HG03135 (cell line): ENCODE data around the gene USP26.
"Not testable (repeated sequence)": the region's sequence is repeated elsewhere in the genome, so short reads cannot be mapped to it uniquely, and the experiment has no call there.

Experiments used
- ATAC-seq: cut with Tn5 transposase; IDR thresholded peaks from one replicate; pipeline ENCODE4 v1.9.1; 2021; ENCODE audit warnings: mild to moderate bottlenecking, moderate library complexity; ENCODE audit not compliant: unreplicated experiment

USP26 gene, protein sequence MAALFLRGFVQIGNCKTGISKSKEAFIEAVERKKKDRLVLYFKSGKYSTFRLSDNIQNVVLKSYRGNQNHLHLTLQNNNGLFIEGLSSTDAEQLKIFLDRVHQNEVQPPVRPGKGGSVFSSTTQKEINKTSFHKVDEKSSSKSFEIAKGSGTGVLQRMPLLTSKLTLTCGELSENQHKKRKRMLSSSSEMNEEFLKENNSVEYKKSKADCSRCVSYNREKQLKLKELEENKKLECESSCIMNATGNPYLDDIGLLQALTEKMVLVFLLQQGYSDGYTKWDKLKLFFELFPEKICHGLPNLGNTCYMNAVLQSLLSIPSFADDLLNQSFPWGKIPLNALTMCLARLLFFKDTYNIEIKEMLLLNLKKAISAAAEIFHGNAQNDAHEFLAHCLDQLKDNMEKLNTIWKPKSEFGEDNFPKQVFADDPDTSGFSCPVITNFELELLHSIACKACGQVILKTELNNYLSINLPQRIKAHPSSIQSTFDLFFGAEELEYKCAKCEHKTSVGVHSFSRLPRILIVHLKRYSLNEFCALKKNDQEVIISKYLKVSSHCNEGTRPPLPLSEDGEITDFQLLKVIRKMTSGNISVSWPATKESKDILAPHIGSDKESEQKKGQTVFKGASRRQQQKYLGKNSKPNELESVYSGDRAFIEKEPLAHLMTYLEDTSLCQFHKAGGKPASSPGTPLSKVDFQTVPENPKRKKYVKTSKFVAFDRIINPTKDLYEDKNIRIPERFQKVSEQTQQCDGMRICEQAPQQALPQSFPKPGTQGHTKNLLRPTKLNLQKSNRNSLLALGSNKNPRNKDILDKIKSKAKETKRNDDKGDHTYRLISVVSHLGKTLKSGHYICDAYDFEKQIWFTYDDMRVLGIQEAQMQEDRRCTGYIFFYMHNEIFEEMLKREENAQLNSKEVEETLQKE

DNA sequence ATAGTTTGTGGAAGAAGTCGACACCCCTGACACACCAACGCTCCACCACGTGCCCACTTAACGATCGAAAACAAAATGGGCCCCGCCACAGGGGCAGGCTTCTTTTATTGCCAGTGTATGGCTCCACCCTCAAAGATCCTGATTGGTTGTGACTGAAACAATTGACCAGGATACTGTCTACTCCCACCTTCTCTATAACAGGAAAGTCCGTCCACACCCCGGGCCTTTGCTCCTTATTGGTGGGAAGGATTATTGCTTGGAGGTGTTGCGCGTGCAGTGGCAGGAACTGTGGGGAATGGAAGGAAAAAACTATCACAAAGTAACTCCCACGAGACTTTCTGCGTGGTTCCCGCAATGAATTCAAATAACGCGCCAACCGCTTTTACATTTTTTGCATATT, at the start of gene USP26:
Gene USP26, minus strand, starts transcription at position 79 of the 400 bp plus-strand sequence. CDS start 68,889 bp downstream, outside the sequence.
- ATAC-seq = no peak

DNA sequence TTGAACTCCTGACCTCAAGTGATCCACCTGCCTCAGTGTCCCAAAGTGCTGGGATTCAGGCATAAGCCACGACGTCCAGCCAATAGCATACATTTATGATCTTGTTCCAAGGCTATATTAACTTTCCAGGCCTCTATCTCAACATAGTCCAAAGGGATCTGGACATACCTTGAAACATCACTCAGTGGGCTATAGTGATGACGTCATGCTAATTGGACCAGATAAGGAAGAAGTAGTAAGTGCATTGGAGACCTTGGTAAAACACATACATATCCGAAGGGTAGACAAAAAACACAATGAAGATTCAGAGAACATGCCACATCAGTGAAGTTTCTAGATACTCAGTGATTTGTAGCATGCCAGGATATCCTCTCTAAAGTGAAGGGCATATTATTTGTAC, 37.4 kb upstream of the USP26 start:
- ATAC-seq = no peak

DNA sequence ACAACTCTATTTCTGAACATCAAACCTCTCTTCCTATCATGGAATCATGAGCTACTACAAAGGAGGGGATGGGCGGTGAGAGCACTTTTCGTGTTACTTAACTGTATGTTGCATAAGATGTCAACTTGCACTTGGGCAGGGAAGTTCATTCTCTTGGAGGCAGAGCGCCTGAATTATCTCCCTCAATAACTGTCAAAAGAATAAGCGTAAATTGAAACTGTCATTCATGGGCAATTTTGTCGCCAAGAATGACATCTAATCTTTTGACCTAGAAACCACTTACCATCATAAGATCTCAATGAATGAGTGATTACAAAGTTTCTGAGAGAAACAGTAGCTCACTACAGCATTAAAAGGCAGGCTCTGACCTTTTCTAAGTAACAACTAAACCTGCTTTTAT, 23.5 kb upstream of the USP26 start:
- no peak for ATAC-seq

DNA sequence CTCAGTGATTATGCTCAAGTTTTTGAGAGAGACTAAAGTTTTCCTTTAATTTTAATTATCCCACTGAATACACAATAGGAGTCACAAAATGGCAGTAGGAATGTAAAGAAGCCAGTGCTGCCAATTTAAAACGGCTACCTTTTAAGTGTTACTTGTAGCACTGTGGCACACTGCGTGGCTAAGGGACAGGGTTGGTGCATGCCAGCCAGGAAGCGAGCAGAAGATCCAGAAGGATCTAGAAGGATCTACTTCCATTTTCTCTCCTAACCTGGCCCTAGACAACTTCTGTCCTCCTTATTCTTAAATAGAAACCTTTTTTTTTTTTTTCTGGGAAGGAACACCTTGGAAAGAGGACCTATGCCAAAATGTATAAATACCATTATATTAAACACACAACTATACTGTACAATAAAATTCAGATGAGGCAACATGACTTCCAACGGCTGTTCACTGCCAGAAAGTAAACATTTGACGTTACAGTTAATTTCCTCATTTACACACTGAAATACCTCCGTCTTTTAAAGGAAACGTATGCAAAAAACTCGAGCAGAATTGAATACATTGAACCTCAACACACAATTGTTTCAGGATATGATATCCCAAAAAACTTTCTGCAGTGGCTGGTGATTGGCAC, 2.7 kb downstream of the USP26 start:
- no peak for ATAC-seq

DNA sequence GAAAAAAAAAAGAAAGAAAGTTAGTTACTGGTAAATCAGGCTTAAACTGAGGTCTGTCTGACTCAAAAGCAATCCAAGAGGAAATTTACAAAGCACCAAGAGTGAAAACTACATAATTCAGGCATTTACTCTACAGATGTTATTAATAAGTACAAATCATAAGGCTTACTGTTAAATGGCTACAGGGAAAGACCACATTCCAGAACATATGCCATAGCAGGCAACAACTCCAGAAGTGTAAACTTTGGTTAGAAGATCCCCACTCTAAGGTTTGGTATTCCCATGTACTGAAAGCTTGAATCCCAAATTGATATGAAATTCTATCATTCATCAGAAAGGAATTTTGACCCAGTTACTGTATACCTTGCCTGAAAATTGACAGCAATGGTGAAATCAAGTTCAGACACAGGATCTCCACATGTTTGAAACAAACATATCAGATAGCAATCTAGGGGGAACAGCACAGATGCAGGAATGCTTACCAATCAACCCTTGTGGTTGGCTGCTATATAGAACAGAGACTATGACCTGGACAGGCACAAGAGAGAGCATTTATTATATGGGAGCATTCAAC, 6.6 kb downstream of the USP26 start:
- no peak for ATAC-seq

DNA sequence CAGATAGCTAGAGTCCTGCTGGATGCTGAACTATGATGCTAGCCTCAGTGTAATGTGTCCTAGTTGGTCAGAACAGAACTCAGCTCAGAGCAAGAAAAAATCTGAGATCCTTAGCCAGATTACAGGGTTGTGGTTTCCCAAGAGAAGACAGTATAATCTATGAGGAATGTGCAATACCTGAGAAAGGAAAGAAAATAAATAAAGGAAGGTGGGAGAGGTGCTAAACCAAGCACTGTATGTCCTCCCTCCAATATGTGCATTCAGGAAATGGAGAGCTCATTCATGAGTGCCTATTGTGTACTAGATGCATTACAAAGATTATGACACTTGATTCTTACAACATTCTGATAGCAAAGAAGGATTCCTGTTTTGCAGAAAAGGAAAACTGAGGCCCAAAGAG, 7.5 kb downstream of the USP26 start:
- ATAC-seq = no peak

DNA sequence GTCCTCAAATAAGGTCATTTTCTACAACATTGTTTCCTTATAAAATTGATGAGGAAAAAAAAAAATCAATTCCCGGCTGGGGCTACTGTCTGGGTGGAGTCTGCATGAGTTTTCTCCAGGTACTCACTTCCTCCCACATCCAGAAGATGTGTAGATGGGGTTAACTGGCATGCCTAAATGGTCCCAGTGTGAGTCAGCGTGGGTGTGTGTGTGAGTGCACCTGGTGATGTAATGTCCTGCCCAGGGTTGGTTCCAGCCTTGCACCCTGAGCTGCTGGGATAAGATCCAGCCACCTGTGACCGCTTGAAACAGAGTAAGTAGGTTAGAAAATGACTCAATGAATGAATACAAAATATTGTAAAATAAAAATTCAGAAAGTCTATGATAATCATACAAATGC, 11.1 kb downstream of the USP26 start:
- ATAC-seq = no peak

DNA sequence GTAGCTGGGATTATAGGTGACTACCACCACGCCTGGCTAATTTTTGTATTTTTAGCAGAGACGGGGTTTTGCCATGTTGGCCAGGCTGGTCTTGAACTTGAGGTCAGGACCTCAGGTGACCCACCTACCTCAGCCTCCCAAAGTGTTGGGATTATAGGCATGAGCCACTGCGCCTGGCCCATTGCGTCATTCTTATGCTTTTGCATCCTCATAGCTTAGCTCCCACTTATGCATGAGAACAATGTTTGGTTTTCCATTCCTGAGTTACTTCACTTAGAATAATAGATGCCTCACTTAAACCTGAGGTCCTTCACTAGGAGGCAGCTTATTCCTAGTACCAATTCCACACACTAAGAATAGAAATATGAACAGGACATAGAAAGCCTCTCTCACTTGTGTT, 11.9 kb downstream of the USP26 start:
- ATAC-seq = not testable (repeated sequence)

DNA sequence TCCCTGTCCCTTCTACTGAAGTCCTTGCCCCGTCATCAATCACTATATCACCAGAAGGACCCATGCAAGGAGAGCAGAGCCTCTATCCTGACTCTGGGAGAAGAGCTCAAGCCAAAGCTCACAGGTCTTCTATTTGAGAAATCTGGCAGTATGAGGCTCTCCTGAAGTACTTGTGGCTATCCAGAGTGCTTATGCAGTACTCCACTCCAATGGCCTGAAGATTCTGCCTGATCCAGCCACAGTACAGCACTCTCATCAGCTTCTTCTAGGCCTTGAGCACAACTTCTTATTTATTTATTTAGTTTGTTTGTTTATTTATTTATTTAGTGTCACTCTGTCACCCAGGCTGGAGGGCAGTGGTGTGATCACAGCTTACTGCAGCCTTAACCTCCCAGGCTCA, 13.0 kb downstream of the USP26 start:
- ATAC-seq = no peak

DNA sequence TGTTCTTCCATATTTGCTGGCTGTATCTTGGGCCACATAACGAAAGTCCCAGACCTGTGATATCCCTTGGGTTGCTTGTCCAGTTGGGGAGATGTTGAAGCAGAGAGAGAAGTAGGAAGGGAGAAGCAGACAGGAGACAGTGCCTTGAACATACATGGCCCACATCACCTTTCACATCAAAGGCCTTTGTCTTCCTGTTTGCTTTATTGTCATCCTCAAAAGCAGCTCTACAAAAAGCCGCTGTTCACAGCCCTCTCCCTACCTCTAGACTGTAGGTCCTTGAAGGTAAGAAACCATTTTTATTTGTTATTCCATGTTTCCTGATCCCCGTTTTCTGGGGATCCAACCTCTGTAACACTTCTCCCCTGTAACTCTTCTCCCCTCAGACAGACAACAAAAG, 14.9 kb downstream of the USP26 start:
- no peak for ATAC-seq

DNA sequence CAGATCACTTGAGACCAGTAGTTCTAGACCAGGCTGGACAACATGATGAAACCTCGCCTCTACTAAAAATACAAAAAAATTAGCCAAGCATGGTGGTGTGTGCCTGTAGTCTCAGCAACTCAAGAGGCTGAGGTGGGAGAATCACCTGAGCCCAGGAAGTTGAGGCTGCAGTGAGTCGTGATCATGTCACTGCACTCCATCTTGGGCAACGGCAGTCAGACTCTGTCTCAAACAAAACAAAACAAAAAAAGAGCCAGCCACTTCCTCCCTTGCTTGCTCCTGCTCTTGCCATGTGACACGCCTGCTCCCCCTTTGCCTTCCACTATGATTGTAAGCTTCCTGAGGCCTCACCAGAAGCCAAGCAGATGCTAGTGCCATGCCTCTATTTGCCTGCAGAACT, 19.1 kb downstream of the USP26 start:
- not testable (repeated sequence) for ATAC-seq

DNA sequence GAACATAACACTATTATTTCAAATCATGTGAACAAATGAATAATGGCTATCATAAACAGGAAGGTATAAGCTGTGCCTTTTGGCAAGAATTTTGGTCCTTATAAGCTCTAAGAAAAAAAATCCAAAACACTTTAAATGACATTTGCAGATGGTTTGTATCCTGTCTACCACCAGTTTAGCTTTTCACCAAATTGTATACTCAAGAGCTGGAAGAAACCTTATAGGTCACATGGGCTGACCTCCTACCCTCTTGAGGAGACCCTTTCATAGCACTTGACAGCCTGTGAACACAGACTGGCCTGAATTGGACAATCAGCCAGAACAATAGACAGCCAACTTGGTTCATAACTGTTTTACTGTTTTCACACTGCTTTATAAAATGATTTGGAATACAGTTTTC, 24.3 kb downstream of the USP26 start:
- ATAC-seq = no peak

DNA sequence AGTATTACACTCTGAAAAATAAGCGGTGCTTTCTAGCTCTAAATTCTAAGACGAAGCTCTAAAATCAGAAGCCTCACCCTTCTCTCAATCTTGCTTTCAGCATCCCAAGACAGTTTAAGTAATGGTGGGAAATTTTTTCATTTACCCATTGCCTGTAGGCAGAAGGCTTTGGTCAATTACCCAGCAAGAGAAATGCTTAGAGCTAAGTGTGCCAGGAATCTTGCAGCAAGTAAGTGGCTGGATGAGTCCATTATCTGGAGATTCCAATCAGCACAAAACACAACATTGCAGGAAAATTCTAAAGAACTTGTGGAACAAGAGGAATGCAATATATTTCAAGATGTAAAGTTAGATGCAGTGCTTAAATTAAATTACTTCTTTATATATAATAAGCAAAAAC, 28.4 kb downstream of the USP26 start:
- ATAC-seq = no peak

DNA sequence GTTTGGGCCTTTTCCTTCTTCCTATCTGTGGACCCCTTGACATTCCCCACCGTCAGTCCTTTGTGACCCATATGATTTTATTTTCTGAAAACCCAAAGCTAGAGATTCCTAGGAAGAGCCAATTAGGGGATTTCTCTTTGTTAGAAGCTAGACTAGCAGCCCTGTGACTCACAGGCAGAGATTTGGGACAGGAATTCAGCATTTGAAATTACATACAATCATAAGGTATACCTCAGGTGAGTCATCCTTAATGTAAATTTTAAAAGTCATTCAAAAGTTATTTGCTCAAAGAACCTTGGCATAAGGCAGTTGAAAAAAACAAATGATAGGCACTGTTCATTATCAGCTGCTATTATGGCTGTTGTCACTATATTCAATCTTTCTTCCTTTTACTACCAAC, 40.6 kb downstream of the USP26 start:
- no peak for ATAC-seq

DNA sequence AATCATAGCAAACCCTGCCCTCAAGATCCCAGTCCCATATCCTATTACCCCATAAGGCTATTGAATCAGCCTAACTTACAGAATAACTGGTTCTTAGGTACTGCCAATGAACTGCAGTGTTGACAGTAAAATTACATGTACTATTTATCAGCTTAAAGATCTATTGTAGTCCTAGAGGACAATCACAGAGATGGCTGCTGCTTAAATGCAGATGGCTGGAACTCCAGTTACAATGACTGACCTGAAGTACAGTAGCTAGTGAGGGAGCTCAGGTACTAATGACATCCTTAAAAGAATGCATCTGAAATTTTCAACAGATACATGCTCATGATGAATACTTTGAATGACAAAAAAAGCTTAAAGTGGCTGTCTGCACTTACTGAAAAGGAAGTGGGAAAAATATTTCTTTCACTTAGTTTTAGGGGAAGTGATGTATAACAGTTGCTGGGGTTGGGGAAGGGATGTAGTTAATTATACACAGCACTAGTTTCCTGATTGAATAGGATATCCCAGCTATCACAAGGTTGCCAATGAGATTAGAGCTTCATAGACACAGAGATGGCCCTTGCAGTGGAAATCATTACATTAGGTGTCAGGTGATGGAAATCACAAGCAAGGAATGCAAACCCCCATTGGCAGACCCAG, 42.0 kb downstream of the USP26 start:
- ATAC-seq = no peak

DNA sequence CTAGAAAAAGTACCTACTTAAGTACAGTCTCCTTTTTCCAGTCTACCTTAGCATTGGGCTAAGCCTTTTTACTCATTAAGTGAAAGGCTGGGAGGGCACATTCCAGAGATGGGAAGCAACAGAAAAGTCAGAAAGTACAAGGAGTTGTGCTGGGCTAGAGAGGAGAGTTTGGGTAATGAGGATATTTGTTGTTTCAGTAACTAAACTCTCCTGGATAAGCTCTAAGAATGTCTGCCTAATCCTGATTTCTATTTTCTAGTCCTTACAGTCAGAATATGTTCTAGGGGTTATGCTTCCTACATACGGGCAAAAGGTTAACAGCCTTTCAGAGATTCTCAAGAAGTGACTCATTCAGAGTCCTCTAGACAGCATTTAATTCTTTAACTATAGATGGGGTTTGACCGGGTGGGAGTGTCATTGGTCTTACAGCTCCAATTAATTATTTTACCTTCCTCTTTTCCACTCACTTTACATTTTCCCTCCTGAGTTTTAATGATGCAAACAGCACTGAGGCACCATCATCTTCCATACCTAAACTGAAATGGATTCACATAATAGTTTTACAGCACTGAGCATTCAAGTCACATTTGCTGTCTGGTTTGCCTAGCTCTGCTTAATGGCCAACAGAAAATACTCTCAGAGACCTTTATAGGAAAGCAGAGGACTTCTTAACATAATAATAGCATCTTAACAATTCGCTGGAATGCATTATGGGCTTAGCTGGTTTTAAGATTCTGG, 42.9 kb downstream of the USP26 start:
- ATAC-seq = no peak

DNA sequence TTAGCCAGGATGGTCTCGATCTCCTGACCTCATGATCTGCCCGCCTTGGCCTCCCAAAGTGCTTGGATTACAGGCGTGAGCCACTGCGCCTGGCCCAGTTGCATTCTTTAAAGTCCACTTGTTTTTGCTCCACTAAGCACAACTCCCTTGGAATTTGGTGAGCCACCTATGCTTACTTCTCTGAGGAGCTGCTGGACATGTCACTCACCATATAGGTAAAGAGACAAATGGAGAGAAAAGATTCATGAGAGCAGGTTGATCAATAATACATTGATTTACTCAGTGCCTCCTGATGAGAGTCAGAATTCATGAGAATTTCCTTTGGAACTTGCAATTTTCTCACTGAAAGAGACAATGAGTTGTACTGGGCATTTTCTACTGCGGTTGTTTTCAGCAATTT, 48.2 kb downstream of the USP26 start:
- no peak for ATAC-seq

DNA sequence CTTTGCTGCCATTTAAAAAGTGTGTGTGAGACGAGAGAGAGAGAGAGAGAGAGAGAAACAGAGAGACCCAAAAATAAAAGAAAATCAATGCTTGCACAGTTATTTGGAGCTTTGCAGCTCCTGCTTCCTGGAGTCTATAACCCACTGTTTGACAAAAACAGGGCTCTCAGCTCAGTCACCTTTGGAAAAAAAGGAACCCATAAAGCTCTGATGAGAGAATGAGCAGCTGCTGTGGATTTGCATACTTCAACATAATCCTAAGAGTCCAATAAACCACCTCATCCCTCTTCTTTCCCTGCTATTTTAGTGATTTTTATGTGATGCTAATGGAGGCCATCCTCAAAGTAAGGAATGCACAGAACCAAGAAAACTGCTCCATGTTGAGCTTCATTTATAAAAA, 50.3 kb downstream of the USP26 start:
- ATAC-seq = no peak

DNA sequence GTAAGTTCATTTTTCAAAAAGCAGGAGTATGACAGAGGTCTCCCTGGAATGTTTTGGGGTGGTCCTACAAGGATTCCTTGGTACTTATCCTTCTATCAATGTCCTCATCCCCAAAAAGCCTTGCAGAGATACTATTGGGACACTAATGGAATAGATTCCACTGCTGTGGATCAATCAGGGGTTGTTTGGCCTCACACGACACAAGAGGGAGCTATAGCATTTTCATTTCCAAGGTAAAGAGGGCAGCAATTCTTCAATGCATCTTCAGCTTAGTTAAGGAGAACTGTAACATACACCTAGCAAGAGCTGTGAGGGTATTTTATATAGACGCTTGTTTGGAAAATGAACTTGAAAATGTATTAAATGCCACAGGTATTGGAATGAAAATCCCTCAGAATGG, 50.9 kb downstream of the USP26 start:
- ATAC-seq = no peak
